ENCODE data around the gene GZMB.

The GZMB gene

DNA sequence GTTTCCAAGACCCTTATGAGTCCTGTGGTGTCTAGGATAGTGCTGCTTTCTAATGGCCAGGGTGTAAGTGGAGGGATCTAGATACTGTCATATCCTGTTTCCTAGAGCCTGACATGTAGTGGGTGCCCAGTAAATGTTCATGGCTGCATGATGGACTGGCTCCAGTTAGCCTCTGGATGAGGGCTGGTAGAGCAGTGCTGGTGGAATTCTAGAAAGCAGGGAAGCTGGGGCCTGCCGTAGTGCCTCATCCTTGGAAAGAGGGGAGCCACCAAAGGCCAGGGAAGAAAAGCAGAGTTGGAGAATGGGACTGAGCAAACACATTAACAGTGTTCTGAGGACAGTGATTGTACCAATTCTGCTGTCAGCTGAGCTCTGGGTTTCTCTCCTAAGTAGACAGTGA is 637 bp downstream of the GZMB start:
- TF ChIP-seq POLR2AphosphoS5 (IDR thresholded peaks at IDR 0.05; ENCODE audit: low read depth, low read length): no peak

DNA sequence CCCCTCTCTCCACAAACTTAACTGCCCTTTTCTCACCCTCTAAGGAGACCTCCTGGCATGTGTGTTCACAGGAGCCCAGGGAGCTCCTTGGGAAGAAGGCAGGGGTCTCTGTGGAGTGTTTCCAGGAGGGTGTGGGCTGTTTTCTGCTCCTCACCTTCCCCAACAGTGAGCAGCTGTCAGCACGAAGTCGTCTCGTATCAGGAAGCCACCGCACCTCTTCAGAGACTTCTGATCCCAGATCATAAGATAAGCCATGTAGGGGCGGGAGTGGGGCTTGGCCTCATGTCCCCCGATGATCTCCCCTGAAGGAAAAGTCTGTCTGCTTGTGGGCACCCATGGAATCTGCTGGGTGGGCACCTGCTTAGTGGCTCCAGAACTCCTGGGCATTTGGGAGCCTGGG is 1.2 kb downstream of the GZMB start:
- no peak for TF ChIP-seq POLR2AphosphoS5 (IDR thresholded peaks at IDR 0.05; ENCODE audit: low read depth, low read length)
- TF ChIP-seq, protein P1, sequence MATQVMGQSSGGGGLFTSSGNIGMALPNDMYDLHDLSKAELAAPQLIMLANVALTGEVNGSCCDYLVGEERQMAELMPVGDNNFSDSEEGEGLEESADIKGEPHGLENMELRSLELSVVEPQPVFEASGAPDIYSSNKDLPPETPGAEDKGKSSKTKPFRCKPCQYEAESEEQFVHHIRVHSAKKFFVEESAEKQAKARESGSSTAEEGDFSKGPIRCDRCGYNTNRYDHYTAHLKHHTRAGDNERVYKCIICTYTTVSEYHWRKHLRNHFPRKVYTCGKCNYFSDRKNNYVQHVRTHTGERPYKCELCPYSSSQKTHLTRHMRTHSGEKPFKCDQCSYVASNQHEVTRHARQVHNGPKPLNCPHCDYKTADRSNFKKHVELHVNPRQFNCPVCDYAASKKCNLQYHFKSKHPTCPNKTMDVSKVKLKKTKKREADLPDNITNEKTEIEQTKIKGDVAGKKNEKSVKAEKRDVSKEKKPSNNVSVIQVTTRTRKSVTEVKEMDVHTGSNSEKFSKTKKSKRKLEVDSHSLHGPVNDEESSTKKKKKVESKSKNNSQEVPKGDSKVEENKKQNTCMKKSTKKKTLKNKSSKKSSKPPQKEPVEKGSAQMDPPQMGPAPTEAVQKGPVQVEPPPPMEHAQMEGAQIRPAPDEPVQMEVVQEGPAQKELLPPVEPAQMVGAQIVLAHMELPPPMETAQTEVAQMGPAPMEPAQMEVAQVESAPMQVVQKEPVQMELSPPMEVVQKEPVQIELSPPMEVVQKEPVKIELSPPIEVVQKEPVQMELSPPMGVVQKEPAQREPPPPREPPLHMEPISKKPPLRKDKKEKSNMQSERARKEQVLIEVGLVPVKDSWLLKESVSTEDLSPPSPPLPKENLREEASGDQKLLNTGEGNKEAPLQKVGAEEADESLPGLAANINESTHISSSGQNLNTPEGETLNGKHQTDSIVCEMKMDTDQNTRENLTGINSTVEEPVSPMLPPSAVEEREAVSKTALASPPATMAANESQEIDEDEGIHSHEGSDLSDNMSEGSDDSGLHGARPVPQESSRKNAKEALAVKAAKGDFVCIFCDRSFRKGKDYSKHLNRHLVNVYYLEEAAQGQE (IDR thresholded peaks at IDR 0.05; ENCODE audit: insufficient read depth in 1 of 2, low read depth in 2 of 2, low read length in 2 of 2): no peak
- no peak for TF ChIP-seq FOXP2 (optimal IDR thresholded peaks at IDR 0.05; ENCODE audit: borderline replicate concordance, extremely low read depth, extremely low read length, insufficient read depth)
- TF ChIP-seq TAF1 (IDR thresholded peaks at IDR 0.05; ENCODE audit: borderline replicate concordance, insufficient read depth, low read length): no peak
- no peak for TF ChIP-seq SIN3A (IDR thresholded peaks at IDR 0.05; ENCODE audit: borderline replicate concordance, insufficient read depth, low read length)

GRCh38 chr14:24632336-24632735 is 1.7 kb downstream of the GZMB start:
- TF ChIP-seq POLR2AphosphoS5 (IDR thresholded peaks at IDR 0.05; ENCODE audit: low read depth, low read length) (no peak), SIN3A (IDR thresholded peaks at IDR 0.05; ENCODE audit: borderline replicate concordance, insufficient read depth, low read length) (no peak)

GRCh38 chr14:24631749-24632335 is 2.1 kb downstream of the GZMB start:
- TF ChIP-seq SIN3A (IDR thresholded peaks at IDR 0.05; ENCODE audit: borderline replicate concordance, insufficient read depth, low read length) (no peak), FOXP2 (optimal IDR thresholded peaks at IDR 0.05; ENCODE audit: borderline replicate concordance, extremely low read depth, extremely low read length, insufficient read depth) (no peak), TAF1 (IDR thresholded peaks at IDR 0.05; ENCODE audit: borderline replicate concordance, insufficient read depth, low read length) (no peak), POLR2AphosphoS5 (IDR thresholded peaks at IDR 0.05; ENCODE audit: low read depth, low read length) (no peak)
- TF ChIP-seq, protein P1 (IDR thresholded peaks at IDR 0.05; ENCODE audit: insufficient read depth in 1 of 2, low read depth in 2 of 2, low read length in 2 of 2): no peak

GRCh38 chr14:24630872-24631477 is 3.0 kb downstream of the GZMB start:
- no peak for TF ChIP-seq FOXP2 (optimal IDR thresholded peaks at IDR 0.05; ENCODE audit: borderline replicate concordance, extremely low read depth, extremely low read length, insufficient read depth)
- TF ChIP-seq, protein P1 (IDR thresholded peaks at IDR 0.05; ENCODE audit: insufficient read depth in 1 of 2, low read depth in 2 of 2, low read length in 2 of 2): no peak
- no peak for TF ChIP-seq POLR2AphosphoS5 (IDR thresholded peaks at IDR 0.05; ENCODE audit: low read depth, low read length)
- TF ChIP-seq SIN3A (IDR thresholded peaks at IDR 0.05; ENCODE audit: borderline replicate concordance, insufficient read depth, low read length): no peak
- no peak for TF ChIP-seq TAF1 (IDR thresholded peaks at IDR 0.05; ENCODE audit: borderline replicate concordance, insufficient read depth, low read length)

GRCh38 chr14:24630087-24630871 is 3.7 kb downstream of the GZMB start:
- TF ChIP-seq, protein P1 (IDR thresholded peaks at IDR 0.05; ENCODE audit: insufficient read depth in 1 of 2, low read depth in 2 of 2, low read length in 2 of 2): no peak
- no peak for TF ChIP-seq FOXP2 (optimal IDR thresholded peaks at IDR 0.05; ENCODE audit: borderline replicate concordance, extremely low read depth, extremely low read length, insufficient read depth)
- TF ChIP-seq POLR2AphosphoS5 (IDR thresholded peaks at IDR 0.05; ENCODE audit: low read depth, low read length): no peak
- no peak for TF ChIP-seq SIN3A (IDR thresholded peaks at IDR 0.05; ENCODE audit: borderline replicate concordance, insufficient read depth, low read length)
- TF ChIP-seq TAF1 (IDR thresholded peaks at IDR 0.05; ENCODE audit: borderline replicate concordance, insufficient read depth, low read length): no peak

Measured in PFSK-1 (cell line).